ENCODE measurements around the gene SPEN. TPM values are rescaled to one million over a fixed set of nuclear protein-coding genes. Genes with fewer than 3 reads are reported as not detected.
A peak's percentile ranks its signal among the peaks of the same experiment; 100 is the strongest.

SPEN gene
- total and polyA plus RNA-seq, 7 experiments from 2014 or later = 10.1 to 92.1 (median 77.9) TPM

- Histone ChIP-seq H3K36me3 (ENCODE audit: control insufficient read depth in 2 of 3, insufficient read depth in 3 of 3, low read length in 3 of 3) (peaks cover 4 to 20% (median 18%) of the 10 kb centered on the region in 3 experiments), H3K27me3 (ENCODE audit: control insufficient read depth in 2 of 2, insufficient read depth in 2 of 2, low read length in 2 of 2) (no peaks in the 10 kb centered on the region), H3K9me3 (ENCODE audit: control insufficient read depth in 2 of 3, low read length in 3 of 3) (no peaks in the 10 kb centered on the region), H3K27ac (ENCODE audit: low read depth, low read length) (no peak overlapping the region), H3K4me1 (ENCODE audit: control insufficient read depth in 2 of 2, insufficient read depth in 2 of 2, low read length in 2 of 2) (peaks cover 5 to 10% of the 10 kb centered on the region in 2 donors), H3K4me3 (ENCODE audit: low read length) (no peak overlapping the region)
- ATAC-seq (no peak), DNase-seq (no peak)
- ChIA-PET CTCF (interaction anchor here (1.3 kb wide), 1 partner anchor 60 kb away, joined by 7 read pairs; no protein-coding TSS in a partner anchor), POLR2A (interaction anchor here (0.6 to 1.0 kb wide), 3 partner anchors 10 to 22 kb away, joined by 3 to 4 read pairs (median 3); no protein-coding TSS in a partner anchor)
- peaks cover 4 to 22% (median 19%) of the 10 kb centered on the region in 5 donors for H3K36me3 Mint-ChIP-seq
- no peak overlapping the region for H3K4me3 Mint-ChIP-seq
- no peaks in the 10 kb centered on the region for H3K9me3 Mint-ChIP-seq
- H3K27me3 Mint-ChIP-seq = no peaks in the 10 kb centered on the region
- H3K4me1 Mint-ChIP-seq = peaks cover 32 to 82% (median 66%) of the 10 kb centered on the region in 7 donors
- peak overlapping the region in 2 of 9 donors; percentile 18 to 29 for H3K27ac Mint-ChIP-seq
- intact Hi-C loops (cut with micrococcal nuclease) = no loop called here
Observed at GRCh38 chr1:15874471-15874870, 27.0 kb downstream of the SPEN start.

GRCh38 chr1:15876357-15877055, 29.0 kb downstream of the SPEN start:
- Mint-ChIP-seq H3K4me3 (no peak overlapping the region), H3K27ac (peak overlapping the region in 6 of 9 donors; percentile 6 to 71 (median 29)), H3K4me1 (peaks cover 27 to 79% (median 68%) of the 10 kb centered on the region in 7 donors), H3K36me3 (peaks cover 4 to 26% (median 20%) of the 10 kb centered on the region in 5 donors), H3K27me3 (no peaks in the 10 kb centered on the region), H3K9me3 (no peaks in the 10 kb centered on the region)
- ATAC-seq (no peak), DNase-seq (no peak)
- Histone ChIP-seq H3K9me3 (ENCODE audit: control insufficient read depth in 2 of 3, low read length in 3 of 3) (no peaks in the 10 kb centered on the region), H3K27ac (ENCODE audit: low read depth, low read length) (no peak overlapping the region), H3K4me3 (ENCODE audit: low read length) (no peak overlapping the region), H3K36me3 (ENCODE audit: control insufficient read depth in 2 of 3, insufficient read depth in 3 of 3, low read length in 3 of 3) (peaks cover 4 to 24% (median 20%) of the 10 kb centered on the region in 3 experiments), H3K27me3 (ENCODE audit: control insufficient read depth in 2 of 2, insufficient read depth in 2 of 2, low read length in 2 of 2) (no peaks in the 10 kb centered on the region), H3K4me1 (ENCODE audit: control insufficient read depth in 2 of 2, insufficient read depth in 2 of 2, low read length in 2 of 2) (peaks cover 5 to 10% of the 10 kb centered on the region in 2 donors)
- intact Hi-C loops (cut with micrococcal nuclease) = no loop called here
- ChIA-PET POLR2A (interaction anchor here (0.8 to 1.4 kb wide), 2 partner anchors 30 to 43 kb away, joined by 3 to 4 read pairs; partner anchors contain the start of gene SPEN), CTCF (interaction anchor here (0.9 kb wide), 1 partner anchor 43 kb away, joined by 4 read pairs; no protein-coding TSS in a partner anchor)

DNA sequence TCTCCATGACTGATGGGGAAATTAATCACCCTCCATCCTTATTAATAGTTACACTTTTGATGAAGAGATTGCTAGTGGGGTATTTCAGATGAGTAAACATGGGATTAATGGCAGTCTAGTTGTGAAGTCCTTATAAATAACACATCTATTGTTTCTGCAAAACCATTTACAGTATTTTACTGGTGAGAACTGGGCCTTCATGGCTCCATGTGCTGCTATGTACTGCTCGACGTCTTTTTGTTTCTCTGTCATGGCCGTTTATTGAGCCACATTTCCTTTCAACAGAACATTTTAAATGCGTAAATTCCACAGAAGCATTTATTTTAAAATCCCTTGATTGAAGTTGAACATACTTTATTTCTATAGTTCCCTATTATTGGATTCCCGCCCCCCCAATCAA, 34.5 kb downstream of the SPEN start:
- Mint-ChIP-seq H3K4me1 (peaks cover 52 to 81% (median 75%) of the 10 kb centered on the region in 7 donors), H3K36me3 (peaks cover 0 to 8% (median 4%) of the 10 kb centered on the region in 5 donors), H3K4me3 (peak overlapping the region in 1 of 10 donors; percentile 23), H3K27me3 (no peaks in the 10 kb centered on the region), H3K27ac (peak overlapping the region in 3 of 9 donors; percentile 28 to 57 (median 28)), H3K9me3 (no peaks in the 10 kb centered on the region)
- ChIA-PET CTCF (interaction anchor here (0.6 to 1.3 kb wide), 2 partner anchors 16 to 48 kb away, joined by 3 to 4 read pairs; no protein-coding TSS in a partner anchor), POLR2A (interaction anchor here (1.5 kb wide), 1 partner anchor 48 kb away, joined by 3 read pairs; no protein-coding TSS in a partner anchor)
- H3K4me3 ChIP-seq (ENCODE audit: low read length) = no peak overlapping the region
- no peaks in the 10 kb centered on the region for H3K27me3 ChIP-seq (ENCODE audit: control insufficient read depth in 2 of 2, insufficient read depth in 2 of 2, low read length in 2 of 2)
- no peak overlapping the region for H3K27ac ChIP-seq (ENCODE audit: low read depth, low read length)
- ATAC-seq (no peak), DNase-seq (no peak)
- H3K9me3 ChIP-seq (ENCODE audit: control insufficient read depth in 2 of 3, low read length in 3 of 3) = no peaks in the 10 kb centered on the region
- peaks cover 0 to 6% (median 0%) of the 10 kb centered on the region in 3 experiments for H3K36me3 ChIP-seq (ENCODE audit: control insufficient read depth in 2 of 3, insufficient read depth in 3 of 3, low read length in 3 of 3)
- intact Hi-C loops (cut with micrococcal nuclease) = no loop called here
- H3K4me1 ChIP-seq (ENCODE audit: control insufficient read depth in 2 of 2, insufficient read depth in 2 of 2, low read length in 2 of 2) = peaks cover 4 to 18% of the 10 kb centered on the region in 2 donors

DNA sequence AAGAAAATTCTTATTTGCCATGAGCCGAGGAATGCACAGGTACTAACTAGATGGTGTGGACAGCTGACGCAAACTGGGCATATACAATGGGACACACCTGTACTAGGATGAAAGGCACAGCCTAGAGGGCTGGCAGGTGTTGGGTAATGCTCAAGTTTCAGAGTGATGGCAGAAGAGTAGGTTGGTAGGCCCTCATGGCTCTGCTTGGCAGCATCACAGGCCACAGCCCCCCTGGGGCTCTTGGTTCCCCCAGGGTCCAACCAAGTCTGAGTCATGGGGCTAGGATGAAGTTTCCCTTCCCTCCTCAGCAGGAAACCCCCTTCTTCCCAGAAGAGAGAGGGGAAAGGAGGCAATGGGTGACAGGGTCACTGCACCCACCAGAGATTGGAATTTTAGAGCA, 35.2 kb downstream of the SPEN start:
- H3K9me3 Mint-ChIP-seq = no peaks in the 10 kb centered on the region
- no peak for ATAC-seq
- H3K27me3 Mint-ChIP-seq = no peaks in the 10 kb centered on the region
- Histone ChIP-seq H3K27ac (ENCODE audit: low read depth, low read length) (no peak overlapping the region), H3K9me3 (ENCODE audit: control insufficient read depth in 2 of 3, low read length in 3 of 3) (no peaks in the 10 kb centered on the region), H3K4me3 (ENCODE audit: low read length) (no peak overlapping the region), H3K27me3 (ENCODE audit: control insufficient read depth in 2 of 2, insufficient read depth in 2 of 2, low read length in 2 of 2) (no peaks in the 10 kb centered on the region), H3K4me1 (ENCODE audit: control insufficient read depth in 2 of 2, insufficient read depth in 2 of 2, low read length in 2 of 2) (peaks cover 4 to 18% of the 10 kb centered on the region in 2 donors), H3K36me3 (ENCODE audit: control insufficient read depth in 2 of 3, insufficient read depth in 3 of 3, low read length in 3 of 3) (peaks cover 0 to 6% (median 0%) of the 10 kb centered on the region in 3 experiments)
- intact Hi-C loops (cut with micrococcal nuclease) = no loop called here
- POLR2A ChIA-PET = interaction anchor here (0.7 to 1.5 kb wide), 3 partner anchors 48 to 93 kb away, joined by 3 to 4 read pairs (median 3); partner anchors contain the start of gene ZBTB17
- H3K4me3 Mint-ChIP-seq = peak overlapping the region in 2 of 10 donors; percentile 11 to 16
- CTCF ChIA-PET = interaction anchor here (1.3 kb wide), 1 partner anchor 17 kb away, joined by 4 read pairs; no protein-coding TSS in a partner anchor
- peaks cover 0 to 8% (median 4%) of the 10 kb centered on the region in 5 donors for H3K36me3 Mint-ChIP-seq
- peaks cover 52 to 86% (median 76%) of the 10 kb centered on the region in 7 donors for H3K4me1 Mint-ChIP-seq
- peak overlapping the region in 6 of 9 donors; percentile 57 to 83 (median 64) for H3K27ac Mint-ChIP-seq
- no peak for DNase-seq

DNA sequence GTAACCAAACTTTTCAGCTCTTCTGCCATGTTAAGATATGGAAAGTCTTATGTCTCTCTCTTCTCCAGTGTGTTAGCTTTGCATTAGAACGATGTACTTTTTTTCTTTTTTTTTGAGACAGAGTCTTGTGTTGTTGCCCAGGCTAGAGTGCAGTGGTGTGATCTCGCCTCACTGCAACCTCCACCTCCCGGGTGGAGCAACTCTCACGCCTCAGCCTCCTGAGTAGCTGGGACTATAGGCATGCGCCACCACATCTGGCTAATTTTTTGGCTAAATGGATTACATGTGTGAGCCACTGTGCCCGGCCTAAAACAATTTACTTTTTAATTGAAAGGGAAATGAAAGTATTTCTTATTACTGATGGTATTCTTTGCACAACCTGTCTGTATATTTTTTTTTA, 35.8 kb downstream of the SPEN start:
- DNase-seq = no peak
- ChIA-PET CTCF (interaction anchor here (1.3 kb wide), 1 partner anchor 18 kb away, joined by 4 read pairs; no protein-coding TSS in a partner anchor), POLR2A (interaction anchor here (0.7 to 1.5 kb wide), 3 partner anchors 49 to 92 kb away, joined by 3 to 4 read pairs (median 3); partner anchors contain the start of gene ZBTB17)
- H3K4me1 ChIP-seq (ENCODE audit: control insufficient read depth in 2 of 2, insufficient read depth in 2 of 2, low read length in 2 of 2) = peaks cover 4 to 18% of the 10 kb centered on the region in 2 donors
- Mint-ChIP-seq H3K27me3 (no peaks in the 10 kb centered on the region), H3K9me3 (no peaks in the 10 kb centered on the region), H3K4me1 (peaks cover 52 to 82% (median 72%) of the 10 kb centered on the region in 7 donors), H3K27ac (peak overlapping the region in 8 of 9 donors; percentile 21 to 83 (median 76)), H3K4me3 (peak overlapping the region in 1 of 10 donors; percentile 51), H3K36me3 (peaks cover 0 to 8% (median 4%) of the 10 kb centered on the region in 5 donors)
- H3K36me3 ChIP-seq (ENCODE audit: control insufficient read depth in 2 of 3, insufficient read depth in 3 of 3, low read length in 3 of 3) = peaks cover 0 to 6% (median 0%) of the 10 kb centered on the region in 3 experiments
- ATAC-seq = no peak
- no peaks in the 10 kb centered on the region for H3K27me3 ChIP-seq (ENCODE audit: control insufficient read depth in 2 of 2, insufficient read depth in 2 of 2, low read length in 2 of 2)
- intact Hi-C loops (cut with micrococcal nuclease) = no loop called here
- H3K4me3 ChIP-seq (ENCODE audit: low read length) = no peak overlapping the region
- no peaks in the 10 kb centered on the region for H3K9me3 ChIP-seq (ENCODE audit: control insufficient read depth in 2 of 3, low read length in 3 of 3)
- H3K27ac ChIP-seq (ENCODE audit: low read depth, low read length) = no peak overlapping the region

DNA sequence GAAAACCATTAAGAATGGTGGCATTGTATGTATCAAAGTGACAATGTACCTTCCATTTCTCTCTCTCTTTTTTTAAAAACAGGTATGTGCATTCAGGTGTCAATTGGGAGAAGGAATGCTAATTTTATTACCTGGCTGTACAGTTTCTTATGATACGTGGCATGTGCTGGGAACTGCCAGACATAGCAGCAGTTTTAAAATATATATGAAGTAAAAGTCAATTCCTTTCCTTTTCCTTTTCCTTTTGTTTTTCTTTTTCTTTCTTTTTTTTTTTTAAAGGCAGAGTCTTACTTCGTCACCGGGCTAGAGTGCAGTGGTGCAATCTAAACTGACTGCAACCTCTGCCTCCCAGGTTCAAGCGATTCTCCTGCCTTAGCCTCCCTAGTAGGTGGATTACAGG, 37.0 kb downstream of the SPEN start:
- Histone ChIP-seq H3K27ac (ENCODE audit: low read depth, low read length) (no peak overlapping the region), H3K27me3 (ENCODE audit: control insufficient read depth in 2 of 2, insufficient read depth in 2 of 2, low read length in 2 of 2) (no peaks in the 10 kb centered on the region), H3K4me1 (ENCODE audit: control insufficient read depth in 2 of 2, insufficient read depth in 2 of 2, low read length in 2 of 2) (peaks cover 4 to 18% of the 10 kb centered on the region in 2 donors), H3K4me3 (ENCODE audit: low read length) (no peak overlapping the region), H3K36me3 (ENCODE audit: control insufficient read depth in 2 of 3, insufficient read depth in 3 of 3, low read length in 3 of 3) (peaks cover 0 to 9% (median 0%) of the 10 kb centered on the region in 3 experiments), H3K9me3 (ENCODE audit: control insufficient read depth in 2 of 3, low read length in 3 of 3) (no peaks in the 10 kb centered on the region)
- H3K4me3 Mint-ChIP-seq = peak overlapping the region in 3 of 10 donors; percentile 1 to 15 (median 15)
- peak overlapping the region in 6 of 9 donors; percentile 6 to 75 (median 42) for H3K27ac Mint-ChIP-seq
- intact Hi-C loops (cut with micrococcal nuclease) = no loop called here
- DNase-seq = no peak
- no peaks in the 10 kb centered on the region for H3K9me3 Mint-ChIP-seq
- peaks cover 44 to 78% (median 68%) of the 10 kb centered on the region in 7 donors for H3K4me1 Mint-ChIP-seq
- ATAC-seq = no peak
- ChIA-PET CTCF (no interaction called here), POLR2A (no interaction called here)
- no peaks in the 10 kb centered on the region for H3K27me3 Mint-ChIP-seq
- H3K36me3 Mint-ChIP-seq = peaks cover 0 to 4% (median 4%) of the 10 kb centered on the region in 5 donors

Data from naive thymus-derived CD4-positive, alpha-beta T cell (primary cell).